K562 (cell line): ENCODE measurements around the gene LTBP4. TPM values are rescaled to one million over a fixed set of nuclear protein-coding genes. Genes with fewer than 3 reads are reported as not detected.

Experiments used
- CLOCK ChIP-seq: fragments of 250-450 bp; sonication (Bioruptor Pico); IDR thresholded peaks from 2 replicates; pipeline ENCODE4 v1.4.0; 2020; ENCODE audit warnings: mild to moderate bottlenecking, moderate library complexity, borderline replicate concordance
- ESRRA ChIP-seq: fragments of 450-650 bp; IDR thresholded peaks from 2 replicates; pipeline ENCODE4 v1.6.1; 2014; ENCODE audit warnings: low read depth, mild to moderate bottlenecking, moderate library complexity, borderline replicate concordance
- HMGN3 ChIP-seq: IDR thresholded peaks from 2 replicates; pipeline ENCODE4 v1.6.1; 2011; ENCODE audit warnings: borderline replicate concordance, low read depth, mild to moderate bottlenecking, mixed read lengths, low read length; ENCODE audit not compliant: insufficient read length; ENCODE audit errors: extremely low read depth
- MAX ChIP-seq: sonication (generic); formaldehyde crosslinking; IDR thresholded peaks from 2 replicates; pipeline ENCODE4 v1.9.0; 2022; ENCODE audit warnings: mild to moderate bottlenecking, missing genetic modification reagents
- NONO ChIP-seq, 2 experiments: fragments of 200-400 bp in 1 of 2; fragments of 450-650 bp in 1 of 2; formaldehyde crosslinking in 1 of 2; IDR thresholded peaks; 2 replicates each; pipeline ENCODE4 v1.6.1; 2017; ENCODE audit warnings: low read depth in 2 of 2, mild to moderate bottlenecking in 2 of 2, moderate library complexity in 2 of 2, low read length in 1 of 2
- PKNOX1 ChIP-seq: fragments of 450-650 bp; IDR thresholded peaks from 2 replicates; pipeline ENCODE4 v1.6.1; 2016
- polyA plus RNA-seq, 8 experiments: library from polyadenylated mRNA; depleted of rRNA in 4 of 8; stranded (reverse) in 5 of 8; unstranded in 3 of 8; fragments of >200 nt; fragmentation: Nextera tagmentation in 2 of 8; fragmentation: Illumina TruSeq in 1 of 8; extraction: Ambion mirVana in 2 of 8; extraction: Trizol in 1 of 8; gene quantifications; 2 replicates each; pipeline versions ENCODE4 v1.2.1 to v1.2.3, GENCODE V29; 2011 to 2014; ENCODE audit warnings: inconsistent platforms in 1 of 8, missing spikeins in 1 of 8
- total RNA-seq, 7 experiments: library from RNA; depleted of rRNA in 6 of 7; stranded (reverse); fragments of >200 nt in 6 of 7; fragmentation: Illumina TruSeq in 2 of 7; extraction: Trizol in 2 of 7; gene quantifications; 2 replicates each; pipeline versions ENCODE4 v1.2.1 to v1.2.3, GENCODE V29; 2011 to 2021; ENCODE audit warnings: low replicate concordance in 1 of 7
- TF ChIP-seq, protein P1 (sequence below): fragments of 200-600 bp; sonication (generic); IDR thresholded peaks from one replicate; pipeline ENCODE4 v1.6.1; 2012; ENCODE audit warnings: mild to moderate bottlenecking, low read depth, low read length, inconsistent platforms
- TF ChIP-seq, protein P2 (sequence below): fragments of 450-650 bp; IDR thresholded peaks from 2 replicates; pipeline ENCODE4 v1.6.1; 2018; ENCODE audit warnings: mild to moderate bottlenecking, low read depth; ENCODE audit not compliant: partially characterized antibody

Gene LTBP4
- total and polyA plus RNA-seq, 9 of the 15 experiments (the other 6 are each of a cell fraction or from before 2014, with no cell fraction given), result 0.35 to 160 (median 31.6) TPM

GRCh38 chr19:40570313-40571004 is 30.7 kb upstream of the LTBP4 start (continued):
- TF ChIP-seq, protein P1, sequence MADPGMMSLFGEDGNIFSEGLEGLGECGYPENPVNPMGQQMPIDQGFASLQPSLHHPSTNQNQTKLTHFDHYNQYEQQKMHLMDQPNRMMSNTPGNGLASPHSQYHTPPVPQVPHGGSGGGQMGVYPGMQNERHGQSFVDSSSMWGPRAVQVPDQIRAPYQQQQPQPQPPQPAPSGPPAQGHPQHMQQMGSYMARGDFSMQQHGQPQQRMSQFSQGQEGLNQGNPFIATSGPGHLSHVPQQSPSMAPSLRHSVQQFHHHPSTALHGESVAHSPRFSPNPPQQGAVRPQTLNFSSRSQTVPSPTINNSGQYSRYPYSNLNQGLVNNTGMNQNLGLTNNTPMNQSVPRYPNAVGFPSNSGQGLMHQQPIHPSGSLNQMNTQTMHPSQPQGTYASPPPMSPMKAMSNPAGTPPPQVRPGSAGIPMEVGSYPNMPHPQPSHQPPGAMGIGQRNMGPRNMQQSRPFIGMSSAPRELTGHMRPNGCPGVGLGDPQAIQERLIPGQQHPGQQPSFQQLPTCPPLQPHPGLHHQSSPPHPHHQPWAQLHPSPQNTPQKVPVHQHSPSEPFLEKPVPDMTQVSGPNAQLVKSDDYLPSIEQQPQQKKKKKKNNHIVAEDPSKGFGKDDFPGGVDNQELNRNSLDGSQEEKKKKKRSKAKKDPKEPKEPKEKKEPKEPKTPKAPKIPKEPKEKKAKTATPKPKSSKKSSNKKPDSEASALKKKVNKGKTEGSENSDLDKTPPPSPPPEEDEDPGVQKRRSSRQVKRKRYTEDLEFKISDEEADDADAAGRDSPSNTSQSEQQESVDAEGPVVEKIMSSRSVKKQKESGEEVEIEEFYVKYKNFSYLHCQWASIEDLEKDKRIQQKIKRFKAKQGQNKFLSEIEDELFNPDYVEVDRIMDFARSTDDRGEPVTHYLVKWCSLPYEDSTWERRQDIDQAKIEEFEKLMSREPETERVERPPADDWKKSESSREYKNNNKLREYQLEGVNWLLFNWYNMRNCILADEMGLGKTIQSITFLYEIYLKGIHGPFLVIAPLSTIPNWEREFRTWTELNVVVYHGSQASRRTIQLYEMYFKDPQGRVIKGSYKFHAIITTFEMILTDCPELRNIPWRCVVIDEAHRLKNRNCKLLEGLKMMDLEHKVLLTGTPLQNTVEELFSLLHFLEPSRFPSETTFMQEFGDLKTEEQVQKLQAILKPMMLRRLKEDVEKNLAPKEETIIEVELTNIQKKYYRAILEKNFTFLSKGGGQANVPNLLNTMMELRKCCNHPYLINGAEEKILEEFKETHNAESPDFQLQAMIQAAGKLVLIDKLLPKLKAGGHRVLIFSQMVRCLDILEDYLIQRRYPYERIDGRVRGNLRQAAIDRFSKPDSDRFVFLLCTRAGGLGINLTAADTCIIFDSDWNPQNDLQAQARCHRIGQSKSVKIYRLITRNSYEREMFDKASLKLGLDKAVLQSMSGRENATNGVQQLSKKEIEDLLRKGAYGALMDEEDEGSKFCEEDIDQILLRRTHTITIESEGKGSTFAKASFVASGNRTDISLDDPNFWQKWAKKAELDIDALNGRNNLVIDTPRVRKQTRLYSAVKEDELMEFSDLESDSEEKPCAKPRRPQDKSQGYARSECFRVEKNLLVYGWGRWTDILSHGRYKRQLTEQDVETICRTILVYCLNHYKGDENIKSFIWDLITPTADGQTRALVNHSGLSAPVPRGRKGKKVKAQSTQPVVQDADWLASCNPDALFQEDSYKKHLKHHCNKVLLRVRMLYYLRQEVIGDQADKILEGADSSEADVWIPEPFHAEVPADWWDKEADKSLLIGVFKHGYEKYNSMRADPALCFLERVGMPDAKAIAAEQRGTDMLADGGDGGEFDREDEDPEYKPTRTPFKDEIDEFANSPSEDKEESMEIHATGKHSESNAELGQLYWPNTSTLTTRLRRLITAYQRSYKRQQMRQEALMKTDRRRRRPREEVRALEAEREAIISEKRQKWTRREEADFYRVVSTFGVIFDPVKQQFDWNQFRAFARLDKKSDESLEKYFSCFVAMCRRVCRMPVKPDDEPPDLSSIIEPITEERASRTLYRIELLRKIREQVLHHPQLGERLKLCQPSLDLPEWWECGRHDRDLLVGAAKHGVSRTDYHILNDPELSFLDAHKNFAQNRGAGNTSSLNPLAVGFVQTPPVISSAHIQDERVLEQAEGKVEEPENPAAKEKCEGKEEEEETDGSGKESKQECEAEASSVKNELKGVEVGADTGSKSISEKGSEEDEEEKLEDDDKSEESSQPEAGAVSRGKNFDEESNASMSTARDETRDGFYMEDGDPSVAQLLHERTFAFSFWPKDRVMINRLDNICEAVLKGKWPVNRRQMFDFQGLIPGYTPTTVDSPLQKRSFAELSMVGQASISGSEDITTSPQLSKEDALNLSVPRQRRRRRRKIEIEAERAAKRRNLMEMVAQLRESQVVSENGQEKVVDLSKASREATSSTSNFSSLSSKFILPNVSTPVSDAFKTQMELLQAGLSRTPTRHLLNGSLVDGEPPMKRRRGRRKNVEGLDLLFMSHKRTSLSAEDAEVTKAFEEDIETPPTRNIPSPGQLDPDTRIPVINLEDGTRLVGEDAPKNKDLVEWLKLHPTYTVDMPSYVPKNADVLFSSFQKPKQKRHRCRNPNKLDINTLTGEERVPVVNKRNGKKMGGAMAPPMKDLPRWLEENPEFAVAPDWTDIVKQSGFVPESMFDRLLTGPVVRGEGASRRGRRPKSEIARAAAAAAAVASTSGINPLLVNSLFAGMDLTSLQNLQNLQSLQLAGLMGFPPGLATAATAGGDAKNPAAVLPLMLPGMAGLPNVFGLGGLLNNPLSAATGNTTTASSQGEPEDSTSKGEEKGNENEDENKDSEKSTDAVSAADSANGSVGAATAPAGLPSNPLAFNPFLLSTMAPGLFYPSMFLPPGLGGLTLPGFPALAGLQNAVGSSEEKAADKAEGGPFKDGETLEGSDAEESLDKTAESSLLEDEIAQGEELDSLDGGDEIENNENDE, result no peak
- TF ChIP-seq CLOCK (CRISPR knock-in tag) (peak; percentile 94), ESRRA (peak; percentile 95; the same call in 1 of the 2 replicates), NONO (IDR thresholded peaks at IDR 0.05; ENCODE audit: low read depth in 2 of 2, low read length in 1 of 2) (peak in 1 of 2 experiments; percentile 64; a peak in 2 of 4 replicates), PKNOX1 (peak; percentile 74), HMGN3 (peak; percentile 85), MAX (CRISPR knock-in tag) (peak; percentile 66; the same call in 1 of the 2 replicates)
- TF ChIP-seq, protein P2, sequence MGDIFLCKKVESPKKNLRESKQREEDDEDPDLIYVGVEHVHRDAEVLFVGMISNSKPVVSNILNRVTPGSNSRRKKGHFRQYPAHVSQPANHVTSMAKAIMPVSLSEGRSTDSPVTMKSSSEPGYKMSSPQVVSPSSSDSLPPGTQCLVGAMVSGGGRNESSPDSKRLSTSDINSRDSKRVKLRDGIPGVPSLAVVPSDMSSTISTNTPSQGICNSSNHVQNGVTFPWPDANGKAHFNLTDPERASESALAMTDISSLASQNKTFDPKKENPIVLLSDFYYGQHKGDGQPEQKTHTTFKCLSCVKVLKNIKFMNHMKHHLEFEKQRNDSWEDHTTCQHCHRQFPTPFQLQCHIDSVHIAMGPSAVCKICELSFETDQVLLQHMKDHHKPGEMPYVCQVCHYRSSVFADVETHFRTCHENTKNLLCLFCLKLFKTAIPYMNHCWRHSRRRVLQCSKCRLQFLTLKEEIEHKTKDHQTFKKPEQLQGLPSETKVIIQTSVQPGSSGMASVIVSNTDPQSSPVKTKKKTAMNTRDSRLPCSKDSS, result no peak
